Smooth muscle cell of bladder (primary cell): Measurements from ENCODE around the gene LY6G5C. TPM values are rescaled to one million over a fixed set of nuclear protein-coding genes. Genes with fewer than 3 reads are reported as not detected.

Source experiments
- total RNA-seq: library from RNA; depleted of rRNA; stranded (reverse); fragments of >200 nt; gene quantifications from 2 replicates; pipeline ENCODE4 v1.2.3, GENCODE V29; 2014

LY6G5C gene, protein sequence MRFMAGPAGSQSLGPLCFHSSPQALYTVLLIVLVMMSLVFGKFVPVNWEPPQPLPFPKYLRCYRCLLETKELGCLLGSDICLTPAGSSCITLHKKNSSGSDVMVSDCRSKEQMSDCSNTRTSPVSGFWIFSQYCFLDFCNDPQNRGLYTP
- total RNA-seq, result 0.09 and 0.43 TPM in 2 replicates

DNA sequence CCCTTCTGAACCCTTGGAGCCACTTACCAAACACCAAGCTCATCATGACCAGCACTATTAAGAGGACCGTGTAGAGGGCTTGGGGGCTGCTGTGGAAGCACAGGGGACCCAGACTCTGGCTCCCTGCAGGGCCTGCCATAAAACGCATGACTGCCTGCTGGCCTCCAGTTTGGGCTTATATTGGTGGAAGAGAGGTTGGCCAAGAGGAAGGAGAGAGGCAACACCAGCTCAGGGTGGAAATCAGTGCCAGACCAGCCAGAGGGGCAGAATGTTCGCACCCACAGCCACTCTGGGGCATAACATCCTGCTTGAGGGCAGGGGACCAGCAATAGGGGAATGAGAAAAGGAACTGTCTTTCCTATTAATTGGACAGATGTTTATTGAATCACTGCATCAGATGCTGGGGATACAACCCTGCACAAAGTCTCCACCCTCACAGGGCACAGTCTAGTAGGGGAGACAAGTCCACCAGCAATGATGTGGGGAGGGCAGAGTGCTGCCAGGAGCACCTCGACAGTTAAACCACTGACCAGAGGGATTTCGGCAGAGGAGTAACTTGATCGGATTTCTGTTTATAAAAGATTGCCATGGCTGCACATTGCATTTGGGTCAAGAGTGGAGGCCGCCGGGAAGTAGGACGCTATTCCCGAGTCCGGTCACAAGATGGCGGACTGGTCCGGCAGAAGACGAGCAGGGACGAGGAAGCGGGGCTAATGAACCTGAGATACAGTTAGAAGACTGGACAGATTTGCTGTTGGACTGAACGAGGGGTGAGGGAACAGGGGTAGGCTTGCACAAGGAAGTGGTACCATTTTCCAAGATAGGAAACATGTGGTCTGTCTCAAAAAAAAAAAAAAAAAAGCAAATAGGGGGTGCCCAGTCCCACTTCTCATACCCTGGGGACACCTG lies at the start of gene LY6G5C:
Gene LY6G5C, minus strand, starts transcription at position 842 of the 909 bp plus-strand sequence. Its CDS starts 694 bp downstream, at position 148.

DNA sequence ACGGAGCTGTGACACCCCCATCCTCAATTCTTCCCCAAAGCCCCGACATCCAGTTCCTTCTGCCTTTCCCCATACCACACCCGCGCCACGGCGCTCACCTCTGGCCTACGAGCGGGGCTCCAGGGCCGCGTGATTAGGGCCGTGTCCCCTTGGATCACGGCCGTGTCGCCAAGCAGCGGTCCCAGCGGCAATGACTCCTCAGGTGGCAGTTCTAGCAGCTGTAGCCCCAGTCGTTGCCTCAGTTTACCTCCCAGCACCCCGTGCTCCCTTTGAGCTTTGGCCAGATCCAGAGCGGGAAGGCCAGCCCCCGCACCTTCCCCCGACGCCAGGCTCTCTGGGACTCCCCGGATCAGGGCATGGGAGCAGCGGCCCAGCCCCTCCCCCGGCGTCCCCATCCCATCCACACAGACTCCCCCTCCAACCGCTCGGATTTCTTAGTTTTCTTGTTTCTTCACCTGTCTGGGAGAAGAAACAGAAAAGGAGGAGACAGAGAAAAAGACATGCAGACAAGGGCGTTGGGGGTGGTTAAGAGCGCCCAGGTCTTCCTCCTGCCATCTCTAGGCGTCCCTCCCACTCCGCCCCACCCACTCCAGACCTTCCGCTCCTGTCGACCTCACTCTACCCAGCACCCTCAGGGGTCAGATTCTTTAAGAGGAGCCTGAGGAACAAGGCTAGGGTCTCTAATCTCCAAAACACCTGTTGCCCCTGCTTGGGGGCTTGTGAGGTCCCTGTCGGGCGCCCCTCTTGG lies 48.1 kb upstream of the LY6G5C start, which contains the start of gene DDAH2:
Gene DDAH2, minus strand, starts transcription at position 533 of the 748 bp plus-strand sequence. Its CDS starts 138 bp downstream, at position 395.

DNA sequence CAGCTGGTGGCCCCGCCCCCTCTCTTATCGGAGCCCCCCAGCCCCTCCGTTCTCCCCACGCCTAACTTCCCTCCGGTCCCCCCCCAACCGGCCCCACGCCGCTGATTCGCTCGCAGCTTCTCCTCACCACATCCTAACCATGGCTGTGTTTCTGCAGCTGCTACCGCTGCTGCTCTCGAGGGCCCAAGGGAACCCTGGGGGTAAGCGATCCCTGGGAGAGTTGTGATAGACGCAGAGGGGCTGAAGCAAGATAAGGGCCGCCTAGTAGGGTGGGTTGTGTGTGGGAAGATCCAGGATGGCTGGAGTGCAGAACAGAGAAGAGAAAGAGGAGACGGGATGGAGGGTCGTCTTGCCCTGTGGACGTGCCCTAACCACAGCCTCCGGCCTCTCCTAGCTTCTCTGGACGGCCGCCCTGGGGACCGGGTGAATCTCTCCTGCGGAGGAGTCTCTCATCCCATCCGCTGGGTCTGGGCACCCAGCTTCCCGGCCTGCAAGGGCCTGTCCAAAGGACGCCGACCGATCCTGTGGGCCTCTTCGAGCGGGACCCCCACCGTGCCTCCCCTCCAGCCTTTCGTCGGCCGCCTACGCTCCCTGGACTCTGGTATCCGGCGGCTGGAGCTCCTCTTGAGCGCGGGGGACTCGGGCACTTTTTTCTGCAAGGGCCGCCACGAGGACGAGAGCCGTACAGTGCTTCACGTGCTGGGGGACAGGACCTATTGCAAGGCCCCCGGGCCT lies 42.5 kb upstream of the LY6G5C start, which contains the start of gene MPIG6B:
Gene MPIG6B, plus strand, starts transcription at position 129 of the 735 bp plus-strand sequence. Its CDS starts 11 bp downstream, at position 140.

DNA sequence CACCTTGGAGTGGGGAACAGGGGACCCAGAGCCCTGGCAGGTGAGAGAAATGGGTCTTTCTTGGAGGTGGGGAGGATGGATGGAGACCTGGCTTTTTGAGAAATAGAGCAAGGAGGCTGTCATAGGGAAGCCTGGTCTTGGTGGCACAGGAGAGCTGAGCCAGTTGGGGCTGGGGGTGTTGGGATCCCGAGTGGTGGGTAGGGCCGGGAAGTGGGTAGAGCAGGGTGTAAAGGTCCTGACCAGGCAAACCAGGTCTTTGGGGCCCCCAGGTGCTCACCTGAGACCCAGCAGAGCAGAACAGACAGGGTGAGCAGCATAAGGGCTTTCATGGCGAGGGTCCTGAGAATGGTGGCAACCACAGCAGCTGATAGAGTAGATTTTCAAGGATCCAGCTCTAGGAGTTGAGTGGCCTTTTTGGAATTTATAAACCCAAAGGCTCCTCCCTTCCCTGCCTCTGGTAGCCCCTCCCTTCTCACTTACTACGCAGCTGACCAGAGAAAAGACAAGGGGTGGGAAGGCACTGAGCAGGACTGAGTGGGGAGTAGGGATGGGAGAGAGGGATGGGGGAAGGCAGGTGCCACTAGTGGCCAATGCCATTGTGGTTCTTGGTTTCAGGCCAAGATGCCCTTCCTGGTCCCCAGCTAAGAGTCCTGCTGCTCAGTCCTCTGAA lies 40.6 kb upstream of the LY6G5C start, which contains the start of gene LY6G6C:
Gene LY6G6C, minus strand, starts transcription at position 396 of the 670 bp plus-strand sequence. Its CDS starts 67 bp downstream, at position 329.

DNA sequence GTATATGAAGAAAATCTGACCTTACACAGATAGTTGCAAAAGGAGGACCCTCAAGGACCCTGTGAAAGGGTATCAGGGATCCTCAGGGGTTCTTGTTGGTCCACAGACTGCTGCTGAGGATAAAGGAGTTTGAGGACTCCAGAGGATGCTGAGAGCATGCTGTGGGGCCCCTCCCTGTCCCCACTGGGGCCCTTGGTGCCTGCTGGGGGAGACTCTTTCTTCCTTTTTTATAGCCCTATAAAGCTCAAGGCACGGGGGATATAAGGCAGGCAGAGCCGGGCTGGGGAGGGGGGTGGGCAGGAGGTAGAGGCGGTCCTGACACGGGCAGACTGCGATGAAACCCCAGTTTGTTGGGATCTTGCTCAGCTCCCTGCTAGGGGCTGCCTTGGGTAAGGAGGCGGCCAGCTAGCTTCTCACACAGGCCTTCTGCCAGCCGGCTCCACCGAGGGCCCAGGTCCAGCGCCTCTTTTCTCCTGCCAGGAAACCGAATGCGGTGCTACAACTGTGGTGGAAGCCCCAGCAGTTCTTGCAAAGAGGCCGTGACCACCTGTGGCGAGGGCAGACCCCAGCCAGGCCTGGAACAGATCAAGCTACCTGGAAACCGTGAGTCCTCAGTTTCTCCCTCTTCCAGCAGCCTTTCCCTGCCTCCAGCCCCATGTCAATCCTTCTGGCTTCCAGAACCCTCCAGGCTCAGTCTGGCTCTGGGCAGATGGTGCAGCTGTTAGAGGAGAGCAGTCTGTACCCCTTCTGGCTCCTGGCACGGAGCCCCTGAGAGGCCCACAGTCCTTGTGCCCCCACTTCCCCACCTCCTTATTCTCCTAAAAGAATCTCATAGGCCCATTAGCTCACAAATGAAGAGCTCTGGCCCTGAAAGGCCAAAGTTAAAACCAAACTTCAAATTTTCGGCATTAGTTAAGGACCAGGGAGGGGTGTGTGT lies 34.4 kb upstream of the LY6G5C start, which contains the start of gene LY6G6D:
Gene LY6G6D, plus strand, starts transcription at position 327 of the 937 bp plus-strand sequence. Its CDS starts 8 bp downstream, at position 335.

DNA sequence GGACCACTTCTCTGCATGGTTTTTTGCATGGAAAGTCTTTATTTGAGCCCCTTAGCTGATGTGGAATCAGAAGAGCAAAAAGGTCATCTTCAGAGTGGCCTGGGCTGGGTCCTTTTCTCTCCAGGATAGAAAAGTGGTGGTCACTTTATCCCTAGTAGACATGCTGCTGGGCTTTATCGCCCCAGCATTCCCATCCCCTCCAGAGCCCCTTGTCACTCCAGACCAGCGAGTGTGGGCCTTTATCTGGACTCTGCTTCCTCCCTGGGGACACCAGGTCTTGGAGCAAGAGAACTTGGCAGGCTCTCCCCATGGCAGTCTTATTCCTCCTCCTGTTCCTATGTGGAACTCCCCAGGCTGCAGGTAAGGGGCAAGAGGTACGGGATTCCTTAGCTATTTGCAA lies 25.7 kb upstream of the LY6G5C start, which contains the start of gene LY6G6F:
Gene LY6G6F, plus strand, starts transcription at position 268 of the 400 bp plus-strand sequence. Its CDS starts 41 bp downstream, at position 309.

DNA sequence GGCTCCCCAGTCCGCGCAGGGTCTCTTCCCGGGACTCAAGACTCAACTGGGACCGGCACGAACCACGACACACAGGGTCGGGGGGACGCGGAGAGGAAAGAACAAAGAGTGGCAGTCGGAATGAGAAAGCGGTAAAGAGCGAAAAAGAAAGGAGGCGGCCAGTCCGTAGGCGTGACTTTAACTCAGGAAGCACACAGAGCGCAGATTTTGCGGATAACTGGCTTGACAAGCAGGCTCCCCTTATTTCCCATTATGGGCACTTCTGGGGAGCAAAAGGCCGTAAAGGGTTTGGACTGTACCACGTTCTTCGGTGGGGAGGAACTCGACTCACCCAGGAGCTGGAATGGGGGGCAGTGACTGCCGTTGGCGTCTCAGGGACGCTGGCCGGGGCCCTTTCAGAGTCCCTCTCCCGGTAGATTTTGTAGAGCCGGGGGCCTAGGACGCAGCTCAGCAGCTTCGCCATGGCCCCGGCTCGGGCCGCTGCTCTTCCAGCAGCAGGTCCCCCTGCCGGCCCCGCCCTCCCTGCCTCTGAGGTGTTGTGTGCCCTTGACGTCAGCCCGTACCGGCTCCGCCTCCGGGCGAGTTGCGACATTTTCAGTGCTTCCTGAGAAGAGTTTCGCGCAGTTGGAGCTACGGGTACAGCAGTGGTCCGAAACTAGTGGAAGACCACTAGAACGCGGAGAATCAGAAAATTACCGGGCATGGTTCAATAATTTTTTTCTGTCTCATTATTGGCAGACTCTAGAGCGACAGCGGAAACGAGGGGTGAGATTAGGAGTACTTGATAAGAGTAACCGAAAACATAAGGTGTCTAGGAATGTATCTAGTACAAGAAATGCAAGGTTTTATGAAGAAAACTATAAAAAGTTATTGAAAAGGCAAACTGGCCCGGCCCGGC lies 22.2 kb upstream of the LY6G5C start, which contains the start of gene ABHD16A:
Gene ABHD16A, minus strand, starts transcription at position 506 of the 898 bp plus-strand sequence. Its CDS starts 43 bp downstream, at position 463.

DNA sequence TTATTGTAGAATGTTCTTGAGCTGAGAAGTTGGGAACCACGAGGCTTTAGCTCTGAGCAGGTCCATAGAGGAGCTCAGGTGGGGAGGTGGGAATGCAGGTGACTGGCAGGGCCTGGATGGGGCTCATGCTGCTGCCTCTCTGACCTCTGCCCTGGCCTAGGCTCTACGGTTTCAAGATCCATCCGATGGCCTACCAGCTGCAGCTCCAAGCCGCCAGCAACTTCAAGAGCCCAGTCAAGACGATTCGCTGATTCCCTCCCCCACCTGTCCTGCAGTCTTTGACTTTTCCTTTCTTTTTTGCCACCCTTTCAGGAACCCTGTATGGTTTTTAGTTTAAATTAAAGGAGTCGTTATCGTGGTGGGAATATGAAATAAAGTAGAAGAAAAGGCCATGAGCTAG lies 11.2 kb downstream of the LY6G5C start, which contains the start of gene LY6G5B:
Gene LY6G5B, plus strand, starts transcription at position 301 of the 400 bp plus-strand sequence. CDS start 975 bp downstream, outside the sequence.

DNA sequence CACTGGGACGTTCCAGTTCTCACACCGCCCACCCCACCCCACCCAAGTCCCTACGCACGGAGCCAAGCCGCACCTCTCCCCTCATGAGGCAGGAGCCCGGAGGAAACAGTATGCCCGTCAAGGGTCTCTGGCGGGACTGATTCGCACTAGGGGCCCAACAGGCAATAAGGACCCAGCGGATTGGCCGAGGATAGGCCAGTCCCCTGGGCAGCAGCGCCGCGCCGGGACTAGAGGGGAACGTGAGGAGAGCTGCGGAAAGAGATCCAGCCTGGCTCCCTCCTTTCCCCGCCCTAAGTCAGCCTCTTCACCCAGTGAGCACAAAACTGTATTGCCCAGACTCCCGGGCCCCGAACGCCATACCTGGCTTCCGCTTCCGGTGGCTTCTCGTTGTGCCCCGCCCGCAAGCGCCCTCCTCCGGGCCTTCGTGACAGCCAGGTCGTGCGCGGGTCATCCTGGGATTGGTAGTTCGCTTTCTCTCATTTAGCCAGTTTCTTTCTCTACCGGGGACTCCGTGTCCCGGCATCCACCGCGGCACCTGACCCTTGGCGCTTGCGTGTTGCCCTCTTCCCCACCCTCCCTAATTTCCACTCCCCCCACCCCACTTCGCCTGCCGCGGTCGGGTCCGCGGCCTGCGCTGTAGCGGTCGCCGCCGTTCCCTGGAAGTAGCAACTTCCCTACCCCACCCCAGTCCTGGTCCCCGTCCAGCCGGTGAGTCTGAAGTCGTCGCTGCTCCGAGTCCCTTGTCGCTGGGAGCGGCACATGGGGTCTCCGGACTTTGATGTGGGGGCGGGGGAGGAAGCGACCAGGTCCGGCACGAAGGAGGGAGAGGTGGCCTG lies 15.1 kb downstream of the LY6G5C start, which contains the start of gene CSNK2B:
Gene CSNK2B, plus strand, starts transcription at position 580 of the 836 bp plus-strand sequence. CDS start 752 bp downstream, outside the sequence.

DNA sequence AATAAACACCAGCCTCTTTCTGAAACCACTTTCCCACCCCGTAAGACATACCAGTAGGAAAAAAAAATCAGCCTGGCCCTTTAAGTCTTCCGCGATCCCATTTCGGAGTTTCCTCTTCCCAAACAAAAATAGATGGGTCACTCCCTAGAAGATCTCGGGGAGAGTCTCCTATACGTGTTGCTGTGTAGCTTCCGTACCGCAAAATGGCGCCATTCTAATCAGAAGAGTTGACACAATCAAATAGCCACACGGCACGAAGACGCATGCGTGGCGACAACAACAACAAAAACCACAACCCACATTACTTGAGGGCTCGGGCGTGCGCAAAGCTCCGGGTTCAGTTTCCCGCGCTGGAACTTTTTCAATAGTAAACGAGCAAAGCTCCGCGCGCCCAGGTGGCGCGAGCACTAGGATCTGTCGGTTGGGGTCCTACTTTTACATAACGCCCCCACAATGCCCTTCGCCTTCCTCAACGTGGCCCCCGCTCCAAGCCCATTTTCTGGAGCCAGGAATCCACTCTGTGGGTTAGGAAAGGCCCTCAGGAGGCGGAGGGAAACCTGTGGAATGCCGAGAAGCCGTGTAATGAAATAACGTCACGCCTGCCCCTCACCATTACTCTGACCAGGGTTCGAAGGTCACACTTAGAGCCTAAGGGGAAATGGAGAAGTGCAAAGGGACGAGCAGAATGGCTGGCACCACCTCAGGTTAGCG lies 15.9 kb downstream of the LY6G5C start, which contains the start of gene GPANK1:
Gene GPANK1, minus strand, starts transcription at position 208 of the 711 bp plus-strand sequence. CDS start 519 bp downstream, outside the sequence.

DNA sequence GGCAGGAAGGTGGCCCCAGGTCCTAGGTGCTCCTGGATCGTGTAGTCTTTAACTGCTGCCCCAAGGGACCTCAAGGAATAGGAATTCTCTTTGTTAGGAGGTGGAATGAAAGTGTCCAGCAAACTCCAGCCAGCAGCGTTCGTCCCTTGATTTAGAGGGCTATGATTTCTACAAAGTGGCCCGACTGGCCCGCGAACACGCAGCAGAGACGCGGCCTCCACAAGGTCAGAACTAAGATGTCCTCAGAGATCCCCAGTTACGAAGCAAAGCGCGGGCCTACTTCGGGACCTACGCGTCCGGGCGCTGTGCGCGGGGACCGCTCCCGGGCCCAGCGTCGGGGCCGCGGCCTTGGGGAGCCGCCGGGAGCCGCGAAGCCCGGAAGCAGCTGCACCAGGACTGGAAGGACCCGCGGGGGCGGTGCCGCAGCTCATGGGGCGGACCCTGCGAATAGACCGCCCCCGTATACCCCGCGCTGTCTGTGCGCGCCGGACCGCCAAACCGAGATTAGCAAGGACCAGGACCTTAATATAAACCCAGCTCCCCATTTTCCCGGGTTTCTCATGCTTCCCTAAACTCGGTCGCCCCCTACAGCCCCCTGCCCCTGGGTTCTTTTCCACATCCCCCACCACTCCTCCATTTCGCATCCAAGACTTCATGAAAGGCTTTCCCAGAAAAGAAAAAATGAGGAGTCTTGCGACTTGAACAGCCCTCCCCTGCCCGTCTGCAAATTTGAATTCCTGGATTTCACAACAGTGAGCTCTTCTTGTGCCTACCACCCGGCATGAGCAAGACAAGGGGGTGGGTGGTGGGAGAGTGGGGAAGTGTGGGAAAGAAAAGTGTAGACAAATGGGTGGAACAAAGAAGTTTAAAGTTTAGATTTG lies 20.2 kb downstream of the LY6G5C start, which contains the start of gene C6orf47:
Gene C6orf47, minus strand, starts transcription at position 398 of the 881 bp plus-strand sequence. CDS start 831 bp downstream, outside the sequence.

DNA sequence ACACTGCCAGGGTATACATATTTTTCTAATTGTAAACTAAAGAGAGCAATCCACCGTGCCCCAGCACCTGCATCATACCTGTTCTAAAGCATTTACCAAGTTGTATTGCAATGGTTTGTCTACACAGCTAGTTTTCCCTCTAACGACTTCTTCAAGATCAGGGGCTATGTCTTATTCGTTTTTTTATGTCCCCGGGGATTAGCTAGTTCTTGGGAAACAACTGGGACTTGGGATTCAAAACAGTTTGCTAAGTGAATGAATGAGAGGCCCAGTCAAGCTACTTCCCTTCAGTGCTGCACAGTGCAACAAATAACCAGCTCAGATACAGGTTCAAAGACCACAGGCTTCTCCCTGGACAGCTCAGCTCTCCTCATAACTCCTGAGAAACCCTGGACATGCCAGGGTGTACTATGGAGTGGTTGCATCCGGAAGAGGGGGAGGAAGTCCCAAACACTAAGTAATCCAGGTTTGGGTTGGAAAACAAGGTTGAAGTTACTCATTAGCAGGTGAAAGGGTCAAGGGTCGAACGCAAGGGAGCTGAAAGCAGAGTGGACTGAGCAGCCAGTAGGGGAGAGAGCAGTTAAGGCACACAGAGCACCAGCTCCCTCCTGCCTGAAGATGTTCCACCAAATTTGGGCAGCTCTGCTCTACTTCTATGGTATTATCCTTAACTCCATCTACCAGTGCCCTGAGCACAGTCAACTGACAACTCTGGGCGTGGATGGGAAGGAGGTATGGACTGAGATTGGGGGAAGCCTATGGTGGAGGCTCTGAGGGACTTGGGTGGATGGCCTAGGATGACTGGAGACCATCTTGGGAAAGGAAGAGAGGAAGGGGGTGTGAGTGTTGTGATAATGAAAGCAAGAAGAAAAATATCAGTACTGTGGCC lies 25.3 kb downstream of the LY6G5C start, which contains the start of gene APOM:
Gene APOM, plus strand, starts transcription at position 546 of the 889 bp plus-strand sequence. Its CDS starts 73 bp downstream, at position 619.

